NCI-H345 treated with DMSO at 0.1 percent for 48 hours (cell line): Measurements from ENCODE around the gene PCDH9.

ENCODE experiments used
- DNase-seq: peaks from one replicate; lab custom pipeline; 2025; ENCODE audit not compliant: unreplicated experiment; lab: John Stamatoyannopoulos, UW

The PCDH9 gene

GRCh38 chr13:66415444-66415843 lies 814.7 kb downstream of the PCDH9 start:
- DNase-seq: no peak

GRCh38 chr13:66414066-66414800 lies 815.9 kb downstream of the PCDH9 start:
- no peak for DNase-seq

GRCh38 chr13:66410314-66410713 lies 819.8 kb downstream of the PCDH9 start:
- DNase-seq: no peak

GRCh38 chr13:66409542-66409941 lies 820.6 kb downstream of the PCDH9 start:
- no peak for DNase-seq

GRCh38 chr13:66407128-66407527 lies 823.0 kb downstream of the PCDH9 start:
- no peak for DNase-seq

- DNase-seq: no peak
Observed at GRCh38 chr13:66405908-66406802, 824.0 kb downstream of the PCDH9 start.

- no peak for DNase-seq
Observed at GRCh38 chr13:66402546-66402945, 827.6 kb downstream of the PCDH9 start.

- no peak for DNase-seq
Observed at GRCh38 chr13:66402066-66402465, 828.1 kb downstream of the PCDH9 start.

GRCh38 chr13:66400292-66400691 lies 829.8 kb downstream of the PCDH9 start:
- no peak for DNase-seq

- DNase-seq: no peak
Observed at GRCh38 chr13:66399873-66400272, 830.3 kb downstream of the PCDH9 start.

GRCh38 chr13:66397133-66397532 lies 833.0 kb downstream of the PCDH9 start:
- DNase-seq: no peak

- no peak for DNase-seq
Observed at GRCh38 chr13:66391322-66391721, 838.8 kb downstream of the PCDH9 start.

GRCh38 chr13:66378894-66379293 lies 851.2 kb downstream of the PCDH9 start:
- DNase-seq: no peak

- no peak for DNase-seq
Observed at GRCh38 chr13:66377569-66377968, 852.6 kb downstream of the PCDH9 start.

- no peak for DNase-seq
Observed at GRCh38 chr13:66375756-66376155, 854.4 kb downstream of the PCDH9 start.

GRCh38 chr13:66369666-66370065 lies 860.5 kb downstream of the PCDH9 start:
- DNase-seq: no peak

- no peak for DNase-seq
Observed at GRCh38 chr13:66367356-66367755, 862.8 kb downstream of the PCDH9 start.

GRCh38 chr13:66365101-66365500 lies 865.0 kb downstream of the PCDH9 start:
- DNase-seq: no peak

GRCh38 chr13:66364346-66364745 lies 865.8 kb downstream of the PCDH9 start:
- DNase-seq: no peak

GRCh38 chr13:66362485-66362884 lies 867.7 kb downstream of the PCDH9 start:
- DNase-seq: no peak

- DNase-seq: no peak
Observed at GRCh38 chr13:66359910-66360552, 870.1 kb downstream of the PCDH9 start.

- no peak for DNase-seq
Observed at GRCh38 chr13:66359393-66359792, 870.7 kb downstream of the PCDH9 start.
